GM21825 (cell line): Measurements from ENCODE around the gene OPTC.

ENCODE experiments used
- ATAC-seq: cut with Tn5 transposase; IDR thresholded peaks from one replicate; pipeline ENCODE4 v1.9.1; 2021; ENCODE audit warnings: mild to moderate bottlenecking, moderate library complexity; ENCODE audit not compliant: unreplicated experiment

OPTC gene

GRCh38 chr1:203531063-203531462 lies 37.1 kb downstream of the OPTC start:
- no peak for ATAC-seq

GRCh38 chr1:203534012-203534411 lies 40.1 kb downstream of the OPTC start:
- no peak for ATAC-seq

GRCh38 chr1:203534526-203534925 lies 40.6 kb downstream of the OPTC start:
- no peak for ATAC-seq

GRCh38 chr1:203536575-203536974 lies 42.6 kb downstream of the OPTC start:
- ATAC-seq = no peak

GRCh38 chr1:203536980-203537455 lies 43.1 kb downstream of the OPTC start:
- ATAC-seq = no peak

- no peak for ATAC-seq
These were observed 44.0 kb downstream of the OPTC start for GRCh38 chr1:203537806-203538464.

- no peak for ATAC-seq
These were observed 44.8 kb downstream of the OPTC start for GRCh38 chr1:203538726-203539125.

GRCh38 chr1:203539831-203540546 lies 46.0 kb downstream of the OPTC start:
- no peak for ATAC-seq

GRCh38 chr1:203544485-203544884 lies 50.5 kb downstream of the OPTC start:
- no peak for ATAC-seq

GRCh38 chr1:203544978-203545816 lies 51.2 kb downstream of the OPTC start:
- no peak for ATAC-seq

GRCh38 chr1:203546274-203546673 lies 52.3 kb downstream of the OPTC start:
- no peak for ATAC-seq

GRCh38 chr1:203547147-203547546 lies 53.2 kb downstream of the OPTC start:
- no peak for ATAC-seq

GRCh38 chr1:203547771-203548421 lies 53.9 kb downstream of the OPTC start:
- no peak for ATAC-seq

GRCh38 chr1:203548892-203549291 lies 54.9 kb downstream of the OPTC start:
- ATAC-seq = no peak

- ATAC-seq = no peak
These were observed 55.4 kb downstream of the OPTC start for GRCh38 chr1:203549309-203549708.

- ATAC-seq = no peak
These were observed 56.9 kb downstream of the OPTC start for GRCh38 chr1:203550846-203551245.

- no peak for ATAC-seq
These were observed 57.6 kb downstream of the OPTC start for GRCh38 chr1:203551550-203551949.

- no peak for ATAC-seq
These were observed 59.5 kb downstream of the OPTC start for GRCh38 chr1:203553496-203553895.

GRCh38 chr1:203554071-203554470 lies 60.1 kb downstream of the OPTC start:
- no peak for ATAC-seq

- ATAC-seq = no peak
These were observed 61.1 kb downstream of the OPTC start for GRCh38 chr1:203555076-203555475.

GRCh38 chr1:203555511-203556046 lies 61.6 kb downstream of the OPTC start:
- no peak for ATAC-seq
